GM21360 (cell line): ENCODE results near the gene CYP27C1.
"Not testable (repeated sequence)": the region's sequence is repeated elsewhere in the genome, so short reads cannot be mapped to it uniquely, and the experiment has no call there.

Experiments used
- ATAC-seq: cut with Tn5 transposase; IDR thresholded peaks from one replicate; pipeline ENCODE4 v1.9.1; 2021; ENCODE audit warnings: mild to moderate bottlenecking, moderate library complexity; ENCODE audit not compliant: unreplicated experiment

Gene CYP27C1

GRCh38 chr2:127173057-127173456, 47.0 kb downstream of the CYP27C1 start:
- no peak for ATAC-seq

DNA sequence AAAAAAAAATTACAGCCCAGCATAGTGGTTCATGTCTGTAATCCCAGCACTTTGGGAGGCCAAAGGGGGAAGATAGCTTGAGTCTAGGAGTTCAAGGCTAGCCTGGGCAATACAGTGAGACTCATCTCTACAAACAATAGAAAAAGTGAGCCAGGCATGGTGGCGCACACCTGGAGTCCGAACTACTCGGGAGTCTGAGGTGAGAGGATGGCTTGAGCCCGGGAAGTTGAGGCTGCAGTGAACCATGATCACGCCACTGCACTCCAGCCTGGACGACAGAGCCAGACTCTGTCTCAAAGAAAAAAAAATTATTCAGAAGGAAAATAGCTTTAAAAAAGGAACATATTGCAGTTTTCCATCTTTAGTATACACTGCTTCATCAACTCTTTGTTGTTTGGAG, 47.8 kb downstream of the CYP27C1 start:
- no peak for ATAC-seq

GRCh38 chr2:127170452-127171197, 49.5 kb downstream of the CYP27C1 start:
- no peak for ATAC-seq

DNA sequence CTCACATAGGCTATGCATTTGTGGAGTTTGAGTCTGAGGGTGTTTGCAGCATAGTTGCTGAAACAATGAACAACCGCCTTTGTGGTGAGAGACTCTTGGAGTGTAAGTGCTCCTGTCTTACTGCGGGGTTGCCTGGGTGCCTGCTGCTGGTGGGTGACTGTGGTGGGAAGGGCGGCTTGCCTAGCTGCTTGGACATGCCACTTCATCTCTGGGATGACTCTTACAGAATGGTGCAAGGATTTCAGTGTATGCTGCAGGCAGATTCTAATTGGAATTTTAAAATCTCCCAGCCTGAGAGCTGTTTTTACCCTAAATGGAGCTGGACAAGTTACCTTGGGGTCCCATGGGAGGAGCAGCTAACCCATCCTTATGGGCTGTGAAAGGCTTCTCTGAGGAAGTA, 50.1 kb downstream of the CYP27C1 start:
- no peak for ATAC-seq

- ATAC-seq = no peak
Measured at GRCh38 chr2:127169066-127169660, 50.9 kb downstream of the CYP27C1 start.

DNA sequence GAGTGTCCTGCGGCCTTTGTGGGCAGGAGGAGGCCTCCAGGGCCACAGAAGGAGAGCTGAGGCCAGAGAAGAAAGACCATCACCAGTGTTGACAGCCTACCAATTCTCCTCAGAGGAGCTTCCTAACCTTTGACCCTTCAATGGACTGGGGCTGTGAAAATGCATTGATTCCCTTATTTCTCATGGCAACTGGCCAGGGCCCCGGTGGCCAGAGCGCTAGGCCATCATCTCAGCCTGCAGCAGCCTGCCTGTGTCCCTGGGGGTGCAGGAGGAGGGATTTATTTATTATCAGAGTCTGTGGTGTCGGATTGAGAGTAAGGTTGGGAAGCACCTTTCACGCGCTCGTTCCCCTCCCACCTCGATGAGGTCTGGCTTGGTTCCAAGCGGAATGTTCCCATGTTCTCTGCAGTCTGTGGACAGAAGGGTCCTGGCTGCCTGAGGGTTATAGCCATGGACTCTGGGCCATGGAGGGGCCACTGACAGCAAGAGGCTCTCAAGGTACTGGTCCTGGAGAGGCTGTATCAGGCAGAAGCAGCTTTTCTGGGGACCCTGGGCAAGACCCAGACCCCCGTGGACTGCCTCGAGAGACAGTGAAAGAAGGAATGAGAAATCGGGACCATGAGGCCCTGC, 53.8 kb downstream of the CYP27C1 start:
- ATAC-seq = no peak

DNA sequence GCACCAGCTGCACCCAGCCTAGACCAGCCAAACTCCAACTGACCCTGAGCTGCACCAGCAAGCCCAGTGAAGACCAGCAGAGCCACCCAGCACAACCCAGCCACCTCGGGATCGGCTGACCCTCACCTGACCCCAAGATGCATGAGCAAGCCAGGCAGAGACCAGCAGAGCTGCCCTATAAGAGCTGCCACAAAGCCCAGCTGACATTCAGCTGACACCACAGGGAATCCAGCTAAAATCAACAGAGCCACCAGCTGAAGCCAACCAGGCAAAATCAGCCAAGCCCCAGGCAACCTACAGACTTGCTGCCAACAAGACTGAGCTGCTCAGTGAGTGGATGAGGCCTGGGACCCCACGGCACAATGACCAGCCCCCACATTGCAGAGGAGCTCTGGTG, 54.6 kb downstream of the CYP27C1 start:
- no peak for ATAC-seq

GRCh38 chr2:127164761-127165538, 55.1 kb downstream of the CYP27C1 start:
- no peak for ATAC-seq

DNA sequence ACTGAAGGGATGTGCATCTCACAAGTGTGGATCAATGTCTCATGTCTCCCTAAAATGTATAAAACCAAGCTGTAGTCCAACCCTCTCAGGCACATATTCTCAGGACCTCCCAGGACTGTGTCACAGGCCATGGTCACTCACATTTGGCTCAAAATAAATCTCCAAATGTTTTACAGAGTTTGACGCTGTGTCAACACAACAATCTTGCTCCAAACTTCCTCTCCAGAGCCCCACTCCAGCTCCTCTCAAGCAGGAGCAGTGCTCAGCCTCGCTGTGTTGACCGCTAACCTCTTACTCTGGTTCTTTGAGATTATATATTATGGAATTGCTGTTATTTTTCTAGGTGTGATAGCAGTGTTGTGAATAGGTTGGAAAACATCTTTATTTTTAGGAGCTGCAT, 56.2 kb downstream of the CYP27C1 start:
- ATAC-seq = no peak

DNA sequence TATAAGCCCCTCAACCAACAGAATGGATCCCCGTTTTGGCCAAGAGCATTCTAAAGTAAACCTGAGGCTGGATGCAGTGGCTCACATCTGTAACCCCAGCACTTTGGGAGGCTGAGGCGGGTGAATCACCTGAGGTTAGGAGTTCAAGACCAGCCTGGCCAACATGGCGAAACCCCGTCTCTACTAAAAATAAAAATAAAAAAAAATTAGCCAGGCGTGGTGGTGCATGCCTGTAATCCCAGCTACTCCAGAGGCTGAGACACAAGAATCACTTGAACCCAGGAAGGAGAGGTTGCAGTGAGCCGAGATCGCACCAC, 57.1 kb downstream of the CYP27C1 start:
- ATAC-seq = not testable (repeated sequence)

DNA sequence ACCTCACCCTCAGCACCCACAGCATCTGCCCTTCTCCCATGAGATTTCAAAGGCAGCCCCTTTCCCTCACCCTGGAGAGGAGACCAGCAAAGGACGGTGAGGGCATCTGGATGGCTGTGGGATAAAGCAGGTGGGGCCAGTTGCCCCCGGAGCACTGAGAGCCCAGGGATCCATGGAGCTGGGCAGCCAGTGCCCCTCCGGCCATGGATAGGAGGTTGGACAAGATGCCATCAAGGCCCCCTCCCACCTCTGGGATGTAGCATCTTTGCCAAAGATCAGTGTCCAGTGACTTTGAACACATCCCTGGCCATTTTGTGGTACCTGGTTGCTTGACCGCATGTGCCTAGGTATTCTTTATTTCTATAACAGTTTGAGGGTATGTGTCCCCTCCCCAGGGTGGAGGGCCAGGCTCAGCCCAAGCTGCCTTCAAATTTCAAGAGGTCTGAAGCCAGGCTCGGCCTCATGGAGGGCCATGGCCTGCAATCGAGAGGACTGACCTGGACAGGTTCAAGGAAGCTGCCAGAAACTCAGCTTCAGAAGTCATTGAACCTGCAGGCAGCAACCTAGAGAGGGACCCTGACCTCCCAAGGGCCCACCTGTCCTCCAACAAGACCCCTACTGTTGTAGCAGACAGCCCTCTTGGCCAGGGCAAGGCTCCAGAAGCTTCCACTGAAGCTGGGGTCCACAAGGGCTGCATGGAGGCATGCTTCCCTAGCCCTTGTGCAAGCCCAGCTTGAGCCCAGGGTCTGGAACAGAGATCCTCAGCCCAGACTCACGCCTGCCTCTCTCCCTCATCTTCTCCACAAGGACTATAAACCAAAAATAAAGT, 57.6 kb downstream of the CYP27C1 start:
- ATAC-seq = no peak

DNA sequence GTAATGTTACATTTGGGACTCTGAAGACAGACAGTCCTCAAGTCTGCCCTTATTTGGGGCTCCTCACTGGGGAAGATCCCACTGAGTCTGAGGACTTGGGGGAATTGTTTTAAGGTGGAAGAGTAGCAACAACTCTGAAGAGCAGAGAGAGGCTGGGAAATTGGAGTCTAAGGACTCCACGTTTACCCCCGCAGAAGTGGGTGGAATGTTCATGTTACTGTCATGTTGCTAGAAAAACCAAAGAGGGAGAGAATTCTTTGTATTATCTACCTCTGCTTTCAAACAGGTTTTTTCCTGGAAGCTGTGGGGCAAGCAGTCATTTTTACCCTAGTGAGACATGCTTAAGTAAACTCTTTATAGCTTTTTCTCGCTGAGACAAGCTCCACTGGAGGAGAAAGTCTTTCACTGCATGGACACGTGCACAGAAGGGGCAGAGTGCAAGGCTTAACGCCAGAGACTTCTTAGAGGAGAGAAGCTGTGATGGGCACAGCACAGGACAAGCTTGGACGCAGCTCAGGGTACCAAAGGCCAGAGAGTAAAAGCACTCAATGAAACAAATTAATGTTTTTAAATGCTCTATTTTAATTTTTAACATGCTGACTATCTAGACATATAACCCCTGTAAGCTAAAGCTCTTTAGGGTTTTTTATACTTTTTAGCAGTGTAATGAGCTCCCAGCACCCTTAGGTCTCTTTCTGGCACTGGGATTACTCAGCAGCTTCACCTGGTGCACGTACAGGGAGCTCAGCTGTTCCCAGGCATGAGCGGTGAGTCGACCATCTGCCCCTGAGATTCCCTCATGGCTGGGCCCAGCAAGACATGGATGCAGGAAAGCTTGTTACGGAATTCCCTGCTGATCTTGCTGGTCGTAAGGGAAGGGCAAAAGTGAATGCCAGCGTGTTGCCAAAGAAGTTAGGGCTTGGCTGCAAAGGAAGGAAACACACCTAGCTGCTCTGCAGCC, 58.6 kb downstream of the CYP27C1 start:
- no peak for ATAC-seq

- no peak for ATAC-seq
Measured at GRCh38 chr2:127160676-127161075, 59.4 kb downstream of the CYP27C1 start.

- ATAC-seq = no peak
Measured at GRCh38 chr2:127159543-127159942, 60.6 kb downstream of the CYP27C1 start.

DNA sequence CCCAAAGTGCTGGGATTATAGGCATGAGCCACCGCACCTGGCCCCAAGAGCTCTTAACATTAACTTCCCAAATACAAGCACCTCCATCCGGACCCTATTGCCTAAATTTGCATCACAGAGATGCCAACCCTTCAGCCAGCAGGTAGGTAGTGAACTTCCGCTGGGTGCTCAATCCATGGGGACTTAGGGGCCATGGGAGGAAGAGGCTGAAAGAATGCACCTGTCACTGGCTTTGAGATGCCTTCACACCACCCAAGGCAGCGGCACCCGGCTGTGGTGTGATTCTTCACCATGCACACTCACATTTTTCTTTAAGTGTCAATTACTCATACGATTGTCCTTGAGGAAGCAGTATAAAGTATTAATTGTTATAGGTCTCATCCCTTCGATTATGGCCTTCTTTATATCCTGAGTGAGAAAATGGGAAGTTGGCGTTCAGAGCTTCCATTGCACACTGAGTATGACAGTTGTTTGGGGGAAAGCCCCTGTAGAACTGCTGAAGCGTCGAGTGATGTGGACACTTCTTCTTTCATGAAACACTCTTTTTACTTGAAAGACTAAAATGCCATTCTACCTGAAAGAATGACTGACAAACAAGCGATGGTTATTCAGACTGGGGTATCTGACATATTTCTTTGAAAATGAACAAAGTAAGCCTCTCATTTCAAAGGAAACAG, 61.3 kb downstream of the CYP27C1 start:
- ATAC-seq = peak; percentile 51

DNA sequence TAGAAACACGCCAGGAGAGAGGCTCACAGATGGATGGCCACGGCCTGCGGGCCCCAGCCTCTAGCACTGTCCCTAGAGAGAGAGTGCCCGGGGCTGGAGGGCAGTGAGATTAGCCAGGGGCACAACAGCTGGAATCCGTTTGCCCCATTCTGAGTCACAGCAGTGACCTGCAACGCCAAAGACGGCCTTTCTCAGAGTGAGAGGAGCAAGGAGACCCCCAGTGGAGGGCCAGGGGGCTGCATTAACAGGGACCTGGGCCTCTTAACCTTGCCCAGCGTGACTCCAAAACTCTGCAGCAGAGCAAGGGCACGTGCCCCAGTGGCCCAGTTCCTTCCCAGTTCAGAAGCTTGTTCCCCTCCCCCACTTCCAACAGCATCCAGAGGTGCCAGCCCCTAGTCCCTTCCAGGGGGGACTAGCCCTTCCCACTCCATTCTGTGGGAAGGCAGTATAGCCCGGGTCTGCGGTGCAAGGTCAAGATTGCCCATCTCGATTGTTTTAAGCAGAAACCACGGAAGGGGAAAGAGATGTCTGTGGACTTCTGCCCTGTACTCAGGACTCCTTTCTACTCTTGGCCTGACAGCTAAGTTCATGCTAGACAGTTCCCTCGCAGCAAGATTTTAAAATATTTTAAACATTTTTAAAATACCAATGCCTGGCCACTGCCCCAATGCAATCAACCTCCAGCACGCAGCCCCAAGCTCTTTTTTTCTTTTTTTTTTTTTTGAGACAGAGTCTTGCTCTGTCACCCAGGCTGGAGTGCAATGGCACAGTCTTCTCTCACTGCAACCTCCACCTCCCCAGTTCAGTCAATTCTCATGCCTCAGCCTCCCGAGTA, 62.2 kb downstream of the CYP27C1 start:
- ATAC-seq = no peak

DNA sequence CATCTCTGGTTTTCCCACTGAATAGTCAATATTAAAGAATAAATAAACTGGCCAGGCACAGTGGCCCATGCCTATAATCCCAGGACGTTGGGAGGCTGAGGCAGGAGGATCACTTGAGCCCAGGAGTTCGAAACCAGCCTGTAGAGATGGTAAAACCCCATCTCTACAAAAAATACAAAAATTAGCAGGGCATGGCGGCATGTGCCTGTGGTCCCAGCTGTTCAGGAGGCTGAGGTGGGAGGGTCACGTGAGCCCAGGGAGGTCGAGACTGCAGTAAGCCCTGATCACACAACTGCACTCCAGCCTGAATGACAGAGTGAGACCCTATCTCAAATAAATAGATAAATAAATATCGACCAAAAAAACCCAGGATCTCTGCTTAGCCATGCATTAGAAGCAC, 63.0 kb downstream of the CYP27C1 start:
- no peak for ATAC-seq

DNA sequence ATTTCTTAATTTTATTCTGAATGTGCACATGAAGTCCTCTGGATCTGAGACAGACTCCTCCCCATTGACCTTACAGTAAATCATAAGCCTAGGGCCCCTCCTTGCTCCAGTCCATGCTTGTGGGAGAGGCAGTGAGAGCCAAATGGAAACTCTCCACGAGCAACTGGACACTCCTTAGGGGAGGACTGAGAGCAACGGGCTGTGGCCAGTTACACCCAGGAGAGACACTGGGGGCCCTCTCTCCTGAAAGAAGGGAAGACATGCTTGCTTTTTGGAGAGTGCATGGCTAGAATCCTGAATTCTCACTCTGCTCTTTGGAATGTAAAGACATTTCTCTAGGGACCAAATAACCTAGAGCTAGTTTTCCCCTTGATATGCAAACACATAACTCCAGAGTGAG, 64.2 kb downstream of the CYP27C1 start:
- no peak for ATAC-seq
